Activated T-helper 1 cell treated with anti-CD3 and anti-CD28 coated beads, Interleukin-12 subunit alpha, Interleukin-12 subunit beta, Interleukin-2, Interleukin-4 antibody, amounts not matched to agents 30 ng/mL and 10 ng/mL and 1 ng/mL, durations not matched to agents 14 hours and 24 hours and 36 hours (primary cell): ENCODE data around the gene ERAP2. TPM values are rescaled to one million over a fixed set of nuclear protein-coding genes. Genes with fewer than 3 reads are reported as not detected.
"Not testable (repeated sequence)": the region's sequence is repeated elsewhere in the genome, so short reads cannot be mapped to it uniquely, and the experiment has no call there.

Source experiments
- DNase-seq: peaks from one replicate; pipeline ENCODE4 v3.0.0; 2021; ENCODE audit warnings: low spot score
- H3K27ac Mint-ChIP-seq: one replicate; pipeline ENCODE4 v1.8.0; 2021; ENCODE audit warnings: mild to moderate bottlenecking, mixed read lengths
- H3K27me3 Mint-ChIP-seq: one replicate; pipeline ENCODE4 v1.8.0; 2022; ENCODE audit warnings: mild to moderate bottlenecking, moderate library complexity, mixed read lengths; ENCODE audit not compliant: insufficient read depth
- H3K36me3 Mint-ChIP-seq: one replicate; pipeline ENCODE4 v1.8.0; 2021; ENCODE audit warnings: low read depth, mixed read lengths
- H3K4me1 Mint-ChIP-seq: one replicate; pipeline ENCODE4 v1.8.0; 2021; ENCODE audit warnings: low read depth, mixed read lengths
- H3K4me3 Mint-ChIP-seq: one replicate; pipeline ENCODE4 v1.8.0; 2021; ENCODE audit warnings: mild to moderate bottlenecking, moderate library complexity, mixed read lengths
- H3K9me3 Mint-ChIP-seq: one replicate; pipeline ENCODE4 v1.8.0; 2021; ENCODE audit warnings: mixed read lengths
- intact Hi-C: fragments of 100-400 bp; cut with micrococcal nuclease; formaldehyde crosslinking; loops from one replicate; pipeline ENCODE4 v1.15.1; 2024
- total RNA-seq: library from RNA; stranded (reverse); gene quantifications from 2 replicates; pipeline ENCODE4 v1.2.3, GENCODE V29; 2022

ERAP2 gene
- total RNA-seq, 1 donor from 2014 or later = 52.9 TPM

DNA sequence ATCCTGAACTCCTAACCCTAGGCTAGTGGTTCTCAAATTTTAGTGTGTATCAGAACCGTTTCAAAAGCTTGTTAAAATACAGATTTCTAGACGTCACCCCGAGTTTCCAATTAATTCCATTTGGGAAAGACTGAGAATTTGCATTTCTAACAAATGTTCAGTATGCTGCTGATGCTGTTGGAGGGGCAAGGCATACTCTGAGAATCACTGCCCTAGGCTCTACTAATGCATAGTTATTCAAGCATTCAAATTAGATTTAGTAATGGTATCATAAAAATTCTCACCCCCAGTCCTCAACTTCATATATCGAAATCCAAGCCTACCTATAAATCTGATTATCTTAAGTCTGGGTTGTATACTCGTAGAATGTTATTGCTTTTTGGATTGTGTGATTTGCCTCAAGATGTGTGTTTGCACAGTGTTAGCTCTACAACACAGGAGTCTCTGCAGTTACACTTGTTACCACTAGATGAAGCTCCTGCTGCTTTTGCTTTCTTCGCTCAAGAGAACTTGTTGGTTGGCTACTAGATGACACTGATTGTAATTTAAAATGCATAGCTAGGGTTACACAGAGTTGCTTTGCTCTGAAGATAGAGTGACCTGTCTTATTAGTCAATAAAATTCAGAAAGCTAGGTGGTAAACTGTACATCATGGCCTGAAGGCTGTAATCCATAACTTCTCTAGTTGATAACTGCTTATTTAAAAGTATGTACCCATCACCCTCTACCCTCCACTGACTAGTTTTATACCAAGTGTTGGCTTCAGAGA, 7.5 kb upstream of the ERAP2 start:
- H3K27me3 Mint-ChIP-seq = no peaks in the 10 kb centered on the region
- H3K4me3 Mint-ChIP-seq = no peak overlapping the region
- intact Hi-C loops = loop anchor here (1.0 to 2.0 kb wide), 7 partner anchors 28 to 294 kb away; partner anchors contain the start of gene LIX1
- peak overlapping the region; percentile 47 for H3K27ac Mint-ChIP-seq
- DNase-seq = no peak
- peaks cover 57% of the 10 kb centered on the region for H3K4me1 Mint-ChIP-seq
- no peaks in the 10 kb centered on the region for H3K36me3 Mint-ChIP-seq
- no peaks in the 10 kb centered on the region for H3K9me3 Mint-ChIP-seq

DNA sequence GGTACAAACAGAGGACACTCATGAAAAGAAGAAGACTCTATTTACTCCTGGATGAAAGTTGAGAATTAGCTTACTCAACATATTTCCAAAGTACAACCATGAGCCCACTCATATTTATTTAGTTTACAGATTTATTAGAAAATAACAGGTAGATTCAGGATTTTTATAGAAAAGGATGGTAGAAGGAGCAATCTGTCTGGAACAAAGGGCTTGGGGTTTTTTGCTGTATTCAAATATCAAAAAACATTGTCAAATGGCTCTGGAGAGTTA, 7.0 kb upstream of the ERAP2 start:
- Mint-ChIP-seq H3K27ac (peak overlapping the region; percentile 35), H3K4me1 (peaks cover 57% of the 10 kb centered on the region), H3K36me3 (no peaks in the 10 kb centered on the region), H3K27me3 (no peaks in the 10 kb centered on the region), H3K4me3 (peak overlapping the region; percentile 1), H3K9me3 (no peaks in the 10 kb centered on the region)
- intact Hi-C loops = loop anchor here (1.0 to 2.0 kb wide), 7 partner anchors 27 to 293 kb away; partner anchors contain the start of gene LIX1
- DNase-seq = no peak

DNA sequence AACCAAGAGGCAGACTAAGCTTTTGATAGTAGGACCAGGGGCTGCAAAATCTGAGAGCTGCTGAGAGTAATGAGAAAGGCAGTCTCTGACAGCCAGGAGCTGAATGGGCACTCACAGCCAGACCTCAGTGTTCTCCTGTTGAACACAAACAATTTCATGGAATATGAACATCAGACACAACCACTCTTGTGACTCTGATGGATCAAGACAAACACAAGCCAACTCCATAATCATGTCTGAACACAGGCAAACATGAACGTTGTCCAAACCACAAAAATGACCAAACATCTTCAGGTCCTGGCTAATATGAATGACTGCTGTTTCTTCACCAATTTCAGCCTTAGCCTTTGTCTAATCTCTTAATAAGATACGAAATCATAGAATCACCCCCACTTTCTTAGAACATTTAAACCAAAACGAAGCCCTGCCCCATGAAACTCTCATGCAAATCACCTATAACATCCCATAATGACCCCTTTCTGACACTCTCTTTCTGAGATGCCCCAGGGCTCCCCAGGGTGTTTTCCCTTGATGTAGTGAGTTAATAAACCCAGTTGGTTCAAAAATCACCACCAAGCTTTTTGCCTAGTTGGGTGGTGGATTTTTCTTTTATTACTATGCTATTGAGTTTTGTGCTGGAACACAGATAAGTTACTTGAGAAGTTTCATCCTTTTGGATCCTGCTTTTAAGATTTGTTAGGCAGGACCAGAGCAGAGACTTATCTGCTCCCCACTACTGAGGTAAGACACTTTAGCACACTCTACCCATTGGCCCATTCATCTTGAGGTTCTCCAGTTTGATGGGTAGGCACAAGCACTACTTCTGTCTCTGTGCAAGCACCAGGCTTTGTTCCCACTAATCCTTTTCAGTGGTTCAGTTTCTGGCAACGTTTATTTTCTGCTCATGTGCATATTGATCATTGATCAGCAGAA, 5.9 kb upstream of the ERAP2 start:
- peak overlapping the region; percentile 69 for H3K27ac Mint-ChIP-seq
- no peaks in the 10 kb centered on the region for H3K36me3 Mint-ChIP-seq
- H3K4me3 Mint-ChIP-seq = peak overlapping the region; percentile 58
- peaks cover 65% of the 10 kb centered on the region for H3K4me1 Mint-ChIP-seq
- no peak for DNase-seq
- H3K9me3 Mint-ChIP-seq = no peaks in the 10 kb centered on the region
- intact Hi-C loops = loop anchor here (1.0 to 10.0 kb wide), 10 partner anchors 10 to 1316 kb away; partner anchors contain the start of genes ARSK and SKIC3
- H3K27me3 Mint-ChIP-seq = no peaks in the 10 kb centered on the region

DNA sequence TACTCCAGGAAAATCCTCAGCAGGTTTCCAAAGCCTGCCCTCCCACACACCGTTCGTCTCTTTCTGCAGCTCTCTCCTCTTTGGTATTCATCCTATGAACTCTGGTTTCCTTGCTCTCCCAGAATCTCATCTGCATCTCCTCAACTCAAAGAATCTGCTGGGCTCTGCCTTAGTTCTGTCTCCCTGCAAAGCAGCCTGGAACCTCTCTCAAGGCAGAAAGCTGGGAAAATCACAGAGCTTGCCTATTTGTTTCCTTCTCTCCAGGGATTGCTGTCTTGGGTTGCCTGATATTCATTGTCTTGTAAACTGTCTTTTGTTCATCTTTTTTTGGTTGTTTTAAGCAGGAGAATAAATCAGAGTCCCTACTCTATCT, 5.3 kb upstream of the ERAP2 start:
- Mint-ChIP-seq H3K4me1 (peaks cover 72% of the 10 kb centered on the region), H3K27ac (peak overlapping the region; percentile 69), H3K36me3 (no peaks in the 10 kb centered on the region)

DNA sequence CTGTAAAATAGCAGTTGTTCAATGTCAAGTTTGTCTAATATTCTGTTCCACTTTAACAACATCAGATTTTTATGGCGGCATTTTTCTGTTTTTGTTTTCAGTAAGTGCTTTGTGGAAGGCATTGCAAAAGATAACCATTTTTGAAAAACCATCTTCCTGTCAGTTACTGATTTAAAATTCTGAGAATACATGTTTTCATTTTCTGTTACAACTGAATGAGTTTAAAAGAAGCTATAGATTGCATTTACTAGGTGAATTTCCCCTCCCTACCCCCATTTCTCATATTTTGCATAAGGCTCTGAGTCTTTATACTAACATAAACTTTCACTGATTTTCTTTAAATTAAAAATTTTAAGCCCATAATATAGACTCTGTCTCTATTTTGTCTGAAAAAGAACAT, 4.6 kb upstream of the ERAP2 start:
- Mint-ChIP-seq H3K4me3 (peak overlapping the region; percentile 58), H3K4me1 (peaks cover 74% of the 10 kb centered on the region), H3K9me3 (no peaks in the 10 kb centered on the region), H3K36me3 (no peaks in the 10 kb centered on the region), H3K27me3 (no peaks in the 10 kb centered on the region), H3K27ac (peak overlapping the region; percentile 69)
- intact Hi-C loops = loop anchor here (1.0 to 10.0 kb wide), 8 partner anchors 9 to 1317 kb away; partner anchors contain the start of genes ARSK and SKIC3
- DNase-seq = no peak

More for the DNA sequence above, 5.3 kb upstream of the ERAP2 start:
- no peak for DNase-seq
- Mint-ChIP-seq H3K4me3 (peak overlapping the region; percentile 58), H3K27me3 (no peaks in the 10 kb centered on the region), H3K9me3 (no peaks in the 10 kb centered on the region)
- intact Hi-C loops = loop anchor here (1.0 to 10.0 kb wide), 8 partner anchors 9 to 1316 kb away; partner anchors contain the start of genes ARSK and SKIC3

DNA sequence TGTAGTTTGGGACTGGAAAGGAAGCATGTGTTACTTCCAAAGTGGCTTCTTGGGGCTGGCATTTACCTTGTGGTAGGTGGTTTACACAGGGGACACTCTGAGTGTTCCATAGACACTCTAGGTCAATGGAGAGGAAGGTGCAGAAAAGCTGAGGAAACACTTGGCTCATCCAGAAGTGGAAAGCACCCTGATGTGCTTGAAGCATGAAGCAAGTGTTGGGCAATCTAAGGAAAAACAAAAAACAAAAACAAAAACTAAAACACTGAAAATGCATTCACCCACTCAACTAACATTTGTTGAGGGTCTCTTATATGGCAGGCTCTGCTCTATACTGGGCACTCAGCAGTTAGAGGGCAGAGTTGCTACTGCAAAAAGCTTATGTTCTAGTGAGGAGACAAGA, 2.9 kb upstream of the ERAP2 start:
- DNase-seq = no peak
- intact Hi-C loops = loop anchor here (5.0 to 10.0 kb wide), 4 partner anchors 174 to 1319 kb away; partner anchors contain the start of genes ARSK and SKIC3
- peak overlapping the region; percentile 27 for H3K4me3 Mint-ChIP-seq
- H3K9me3 Mint-ChIP-seq = no peaks in the 10 kb centered on the region
- H3K27me3 Mint-ChIP-seq = no peaks in the 10 kb centered on the region
- no peaks in the 10 kb centered on the region for H3K36me3 Mint-ChIP-seq
- H3K27ac Mint-ChIP-seq = peak overlapping the region; percentile 70
- H3K4me1 Mint-ChIP-seq = peaks cover 73% of the 10 kb centered on the region

DNA sequence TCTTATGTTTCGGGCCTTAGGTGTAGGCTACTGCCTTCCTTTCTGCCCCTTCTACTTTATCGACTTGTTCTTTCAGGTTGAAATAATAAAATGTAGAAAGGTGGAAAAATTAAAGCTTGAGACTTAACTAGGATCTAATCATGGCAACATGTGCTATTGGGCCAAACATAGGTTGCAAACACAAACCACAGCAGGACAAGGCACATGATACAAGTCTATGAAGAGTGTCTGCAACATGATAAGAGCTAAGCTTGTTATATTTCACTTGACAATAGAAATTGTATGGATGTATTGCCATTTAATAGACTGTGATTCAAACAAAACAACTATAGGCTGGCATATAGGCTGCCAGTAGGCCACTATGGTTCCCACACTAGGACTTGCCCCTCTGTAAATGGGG, 1.7 kb upstream of the ERAP2 start:
- Mint-ChIP-seq H3K36me3 (peaks cover 3% of the 10 kb centered on the region), H3K27ac (peak overlapping the region; percentile 99), H3K9me3 (no peaks in the 10 kb centered on the region), H3K27me3 (no peaks in the 10 kb centered on the region), H3K4me1 (peaks cover 66% of the 10 kb centered on the region), H3K4me3 (peak overlapping the region; percentile 48)
- DNase-seq = no peak
- intact Hi-C loops = loop anchor here (1.0 to 10.0 kb wide), 7 partner anchors 66 to 1320 kb away; partner anchors contain the start of genes ARSK, CAST and SKIC3

DNA sequence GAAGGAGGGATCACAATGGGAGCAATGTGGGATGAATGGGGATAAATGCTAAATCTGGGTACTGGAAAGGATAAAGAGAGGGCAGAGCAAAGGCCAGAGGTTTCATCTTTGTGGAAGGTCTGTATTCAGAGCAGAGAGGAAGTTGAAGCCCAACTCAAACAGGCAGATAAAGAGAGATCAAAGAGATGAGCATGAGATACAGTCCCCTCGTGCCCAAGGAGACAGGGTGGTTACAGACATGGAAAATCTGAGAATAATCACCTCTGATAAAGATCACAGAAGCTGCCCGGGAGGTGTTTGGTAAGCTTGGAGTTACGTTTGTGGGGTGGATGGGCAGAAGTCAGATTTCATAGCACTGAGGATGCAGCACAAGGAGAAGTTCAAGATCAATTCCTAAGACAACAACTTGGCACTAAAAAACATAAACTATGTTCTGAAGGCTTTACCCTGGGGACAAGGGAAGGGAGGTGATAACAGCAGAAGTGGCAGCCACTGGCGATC, 459 bp upstream of the ERAP2 start:
- peaks cover 66% of the 10 kb centered on the region for H3K4me1 Mint-ChIP-seq
- intact Hi-C loops = loop anchor here (1.0 to 10.0 kb wide), 11 partner anchors 10 to 1321 kb away; partner anchors contain the start of genes ARSK, CAST and SKIC3
- DNase-seq = no peak
- H3K27ac Mint-ChIP-seq = peak overlapping the region; percentile 99
- H3K27me3 Mint-ChIP-seq = no peaks in the 10 kb centered on the region
- peak overlapping the region; percentile 93 for H3K4me3 Mint-ChIP-seq
- peaks cover 15% of the 10 kb centered on the region for H3K36me3 Mint-ChIP-seq
- no peaks in the 10 kb centered on the region for H3K9me3 Mint-ChIP-seq

DNA sequence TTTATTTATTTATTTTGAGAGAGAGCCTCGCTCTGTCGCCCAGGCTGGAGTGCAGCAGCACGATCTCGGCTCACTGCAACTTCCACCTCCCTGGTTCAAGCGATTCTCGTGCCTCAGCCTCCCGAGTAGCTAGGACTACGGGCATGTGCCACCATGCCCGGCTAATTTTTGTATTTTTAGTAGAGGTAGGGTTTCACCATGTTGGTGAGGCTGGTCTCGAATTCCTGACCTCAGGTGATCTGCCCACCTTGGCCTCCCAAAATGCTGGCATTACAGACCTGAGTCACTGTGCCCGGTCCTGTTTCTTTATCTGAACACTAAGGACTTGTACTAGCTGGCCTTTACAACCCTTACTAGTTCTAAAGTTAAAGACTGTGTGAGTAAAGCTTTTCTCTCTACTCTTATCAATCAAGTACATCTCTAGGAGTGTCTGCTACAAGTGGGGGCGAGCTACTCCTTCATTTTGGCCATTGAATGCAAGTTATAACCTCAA, 723 bp downstream of the ERAP2 start:
- not testable (repeated sequence) for H3K9me3 Mint-ChIP-seq, H3K27me3 Mint-ChIP-seq, DNase-seq
- Mint-ChIP-seq H3K4me1 (peaks cover 66% of the 10 kb centered on the region), H3K4me3 (peak overlapping the region; percentile 93), H3K36me3 (peaks cover 25% of the 10 kb centered on the region), H3K27ac (peak overlapping the region; percentile 87)
- intact Hi-C loops = loop anchor here (1.0 to 10.0 kb wide), 10 partner anchors 9 to 1322 kb away; partner anchors contain the start of genes ARSK, CAST and SKIC3

DNA sequence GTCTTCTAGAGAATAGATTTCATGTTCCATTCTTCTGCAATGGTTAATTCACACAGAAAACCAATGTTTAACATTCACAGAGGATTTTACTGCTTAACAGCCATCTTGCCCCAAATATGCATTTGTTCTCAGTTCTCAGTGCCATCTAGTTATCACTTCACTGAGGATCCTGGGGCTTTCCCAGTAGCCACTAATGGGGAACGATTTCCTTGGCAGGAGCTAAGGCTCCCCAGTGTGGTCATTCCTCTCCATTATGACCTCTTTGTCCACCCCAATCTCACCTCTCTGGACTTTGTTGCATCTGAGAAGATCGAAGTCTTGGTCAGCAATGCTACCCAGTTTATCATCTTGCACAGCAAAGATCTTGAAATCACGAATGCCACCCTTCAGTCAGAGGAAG, 3.4 kb downstream of the ERAP2 start:
- Mint-ChIP-seq H3K9me3 (no peaks in the 10 kb centered on the region), H3K27me3 (no peaks in the 10 kb centered on the region), H3K27ac (peak overlapping the region; percentile 89), H3K4me1 (peaks cover 67% of the 10 kb centered on the region), H3K36me3 (peaks cover 48% of the 10 kb centered on the region), H3K4me3 (peak overlapping the region; percentile 81)
- intact Hi-C loops = loop anchor here (1.0 to 10.0 kb wide), 7 partner anchors 8 to 1325 kb away; partner anchors contain the start of genes ARSK, CAST and SKIC3
- no peak for DNase-seq

DNA sequence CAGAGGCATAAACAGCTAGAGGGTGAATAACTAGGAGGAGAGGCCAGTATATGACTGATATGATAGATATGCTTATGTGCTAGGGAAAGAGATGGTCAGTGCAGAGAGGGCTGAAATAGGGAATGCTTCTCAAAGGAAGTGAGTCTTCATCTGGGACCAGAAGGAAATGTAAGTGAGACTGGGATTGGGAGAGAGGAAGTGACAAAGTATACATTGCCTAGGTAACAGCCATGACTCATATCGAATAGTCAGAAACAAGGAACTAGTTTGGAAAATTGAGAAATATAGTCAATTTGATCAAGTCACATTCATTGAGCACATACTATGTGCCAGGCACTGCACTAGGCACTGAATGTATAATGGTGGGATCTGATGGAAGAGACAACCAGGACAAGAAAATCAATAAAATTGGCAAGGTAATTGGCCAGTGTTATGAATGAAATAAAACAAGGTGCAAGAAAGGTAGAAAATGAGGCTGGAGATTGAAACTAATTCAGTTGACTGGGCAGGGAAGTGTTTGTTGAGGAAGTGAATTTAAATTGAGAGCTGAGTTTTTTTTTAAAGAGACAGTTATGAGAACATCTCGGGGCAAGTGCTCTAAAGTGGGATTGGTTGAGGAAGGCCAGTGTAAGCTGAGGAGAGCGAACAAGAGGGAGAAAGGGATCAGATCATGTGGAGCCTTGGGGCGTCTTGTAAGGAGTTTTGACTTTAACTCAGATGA, 4.3 kb downstream of the ERAP2 start:
- Mint-ChIP-seq H3K4me3 (peak overlapping the region; percentile 81), H3K36me3 (peaks cover 57% of the 10 kb centered on the region), H3K4me1 (peaks cover 68% of the 10 kb centered on the region), H3K9me3 (no peaks in the 10 kb centered on the region), H3K27ac (peak overlapping the region; percentile 89), H3K27me3 (no peaks in the 10 kb centered on the region)
- intact Hi-C loops = loop anchor here (1.0 to 2.0 kb wide), 2 partner anchors 9 to 214 kb away; no protein-coding TSS in a partner anchor
- DNase-seq = no peak
